Measurements from ENCODE around the gene VAC14. TPM values are rescaled to one million over a fixed set of nuclear protein-coding genes. Genes with fewer than 3 reads are reported as not detected.

Gene VAC14
- total RNA-seq, 4 donors from 2014 or later: 43.4 to 69.4 (median 63.1) TPM

DNA sequence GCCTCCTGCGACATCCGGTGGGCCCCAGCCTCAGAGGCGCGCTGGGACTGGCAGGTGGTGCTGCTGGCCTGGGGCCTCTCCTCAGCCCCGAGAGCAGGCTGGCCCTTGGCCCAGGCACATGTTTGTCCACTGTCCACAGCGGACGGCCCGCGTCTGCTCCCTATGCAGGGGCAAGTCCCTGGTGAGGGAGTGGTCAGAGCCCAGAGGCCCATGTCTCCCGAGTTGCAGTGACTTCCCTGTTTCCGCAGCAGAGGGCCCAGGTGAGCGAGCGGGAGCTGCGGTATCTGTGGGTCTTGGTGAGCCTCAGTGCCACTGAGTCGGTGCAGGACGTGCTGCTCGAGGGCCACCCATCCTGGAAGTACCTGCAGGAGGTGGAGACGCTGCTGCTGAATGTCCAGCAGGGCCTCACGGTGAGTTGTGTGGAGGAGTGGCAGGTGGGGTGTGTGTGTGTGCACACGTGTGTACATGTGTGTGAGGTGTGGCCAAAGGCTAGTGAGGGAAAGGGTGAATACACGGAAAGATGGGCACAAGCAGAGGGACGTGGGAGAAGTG, 144.2 kb downstream of the VAC14 start:
- WGBS, 2 donors: 72 to 79% methylated on average over 12 to 18 of the region's 22 CpGs
- Histone ChIP-seq H3K4me1 (peaks cover 3 to 10% of the 10 kb centered on the region in 2 donors), H3K9me3 (no peaks in the 10 kb centered on the region), H3K36me3 (no peaks in the 10 kb centered on the region), H3K4me3 (replicated peaks in 1 of 3) (no peak overlapping the region), H3K27me3 (no peaks in the 10 kb centered on the region), H3K27ac (no peak overlapping the region)
- no peak for DNase-seq
- intact Hi-C loops (cut with DNase I): loop anchor here (10.0 kb wide), 1 partner anchor 262 kb away; no protein-coding TSS in a partner anchor
- TF ChIP-seq POLR2A (IDR thresholded peaks at IDR 0.05): no peak
- TF ChIP-seq, protein P1, sequence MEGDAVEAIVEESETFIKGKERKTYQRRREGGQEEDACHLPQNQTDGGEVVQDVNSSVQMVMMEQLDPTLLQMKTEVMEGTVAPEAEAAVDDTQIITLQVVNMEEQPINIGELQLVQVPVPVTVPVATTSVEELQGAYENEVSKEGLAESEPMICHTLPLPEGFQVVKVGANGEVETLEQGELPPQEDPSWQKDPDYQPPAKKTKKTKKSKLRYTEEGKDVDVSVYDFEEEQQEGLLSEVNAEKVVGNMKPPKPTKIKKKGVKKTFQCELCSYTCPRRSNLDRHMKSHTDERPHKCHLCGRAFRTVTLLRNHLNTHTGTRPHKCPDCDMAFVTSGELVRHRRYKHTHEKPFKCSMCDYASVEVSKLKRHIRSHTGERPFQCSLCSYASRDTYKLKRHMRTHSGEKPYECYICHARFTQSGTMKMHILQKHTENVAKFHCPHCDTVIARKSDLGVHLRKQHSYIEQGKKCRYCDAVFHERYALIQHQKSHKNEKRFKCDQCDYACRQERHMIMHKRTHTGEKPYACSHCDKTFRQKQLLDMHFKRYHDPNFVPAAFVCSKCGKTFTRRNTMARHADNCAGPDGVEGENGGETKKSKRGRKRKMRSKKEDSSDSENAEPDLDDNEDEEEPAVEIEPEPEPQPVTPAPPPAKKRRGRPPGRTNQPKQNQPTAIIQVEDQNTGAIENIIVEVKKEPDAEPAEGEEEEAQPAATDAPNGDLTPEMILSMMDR (IDR thresholded peaks at IDR 0.05): no peak

GRCh38 chr16:70656065-70656711, 144.8 kb downstream of the VAC14 start:
- 85% methylated on average over 8 of the region's 8 CpGs for WGBS, 2 donors
- Histone ChIP-seq H3K27ac (no peak overlapping the region), H3K36me3 (no peaks in the 10 kb centered on the region), H3K4me3 (replicated peaks in 1 of 3) (no peak overlapping the region), H3K27me3 (no peaks in the 10 kb centered on the region), H3K4me1 (peaks cover 3 to 10% of the 10 kb centered on the region in 2 donors), H3K9me3 (no peaks in the 10 kb centered on the region)
- intact Hi-C loops (cut with DNase I): loop anchor here (10.0 kb wide), 1 partner anchor 261 kb away; no protein-coding TSS in a partner anchor
- no peak for DNase-seq
- TF ChIP-seq POLR2A (IDR thresholded peaks at IDR 0.05): no peak
- TF ChIP-seq, protein P1 (IDR thresholded peaks at IDR 0.05): no peak

- Histone ChIP-seq H3K4me3 (replicated peaks in 1 of 3) (no peak overlapping the region), H3K27me3 (no peaks in the 10 kb centered on the region), H3K36me3 (no peaks in the 10 kb centered on the region), H3K9me3 (no peaks in the 10 kb centered on the region), H3K4me1 (peaks cover 3 to 10% of the 10 kb centered on the region in 2 donors), H3K27ac (peak overlapping the region in 2 of 3 donors; percentile 6 to 13)
- DNase-seq: peak; percentile 85 to 88
- 41 to 43% methylated on average over 33 to 34 of the region's 35 CpGs for WGBS, 2 donors
- TF ChIP-seq, protein P1 (IDR thresholded peaks at IDR 0.05): peak; percentile 67 to 99 (median 92)
- no peak for TF ChIP-seq POLR2A (IDR thresholded peaks at IDR 0.05)
- intact Hi-C loops (cut with DNase I): loop anchor here (5.0 to 10.0 kb wide), 2 partner anchors 122 to 259 kb away; no protein-coding TSS in a partner anchor
Measured at GRCh38 chr16:70653809-70654771, 146.9 kb downstream of the VAC14 start.

GRCh38 chr16:70653406-70653805, 147.6 kb downstream of the VAC14 start:
- Histone ChIP-seq H3K9me3 (no peaks in the 10 kb centered on the region), H3K4me3 (replicated peaks in 1 of 3) (no peak overlapping the region), H3K27me3 (no peaks in the 10 kb centered on the region), H3K4me1 (peaks cover 3 to 10% of the 10 kb centered on the region in 2 donors), H3K36me3 (no peaks in the 10 kb centered on the region), H3K27ac (peak overlapping the region in 1 of 3 donors; percentile 6)
- DNase-seq: no peak
- TF ChIP-seq, protein P1 (IDR thresholded peaks at IDR 0.05): no peak
- TF ChIP-seq POLR2A (IDR thresholded peaks at IDR 0.05): no peak
- 87 to 89% methylated on average over 4 of the region's 4 CpGs for WGBS, 2 donors
- intact Hi-C loops (cut with DNase I): loop anchor here (5.0 to 10.0 kb wide), 2 partner anchors 121 to 259 kb away; no protein-coding TSS in a partner anchor
